HG03354 (cell line): Measurements from ENCODE around the gene IGSF8.
"Not testable (repeated sequence)": the region's sequence is repeated elsewhere in the genome, so short reads cannot be mapped to it uniquely, and the experiment has no call there.

Experiments
- ATAC-seq: cut with Tn5 transposase; IDR thresholded peaks from one replicate; pipeline ENCODE4 v1.9.1; 2021; ENCODE audit warnings: mild to moderate bottlenecking; ENCODE audit not compliant: unreplicated experiment, poor library complexity, severe bottlenecking

Gene IGSF8

GRCh38 chr1:160075836-160076235 lies 22.6 kb downstream of the IGSF8 start:
- no peak for ATAC-seq

GRCh38 chr1:160074865-160075264 lies 23.6 kb downstream of the IGSF8 start:
- no peak for ATAC-seq

DNA sequence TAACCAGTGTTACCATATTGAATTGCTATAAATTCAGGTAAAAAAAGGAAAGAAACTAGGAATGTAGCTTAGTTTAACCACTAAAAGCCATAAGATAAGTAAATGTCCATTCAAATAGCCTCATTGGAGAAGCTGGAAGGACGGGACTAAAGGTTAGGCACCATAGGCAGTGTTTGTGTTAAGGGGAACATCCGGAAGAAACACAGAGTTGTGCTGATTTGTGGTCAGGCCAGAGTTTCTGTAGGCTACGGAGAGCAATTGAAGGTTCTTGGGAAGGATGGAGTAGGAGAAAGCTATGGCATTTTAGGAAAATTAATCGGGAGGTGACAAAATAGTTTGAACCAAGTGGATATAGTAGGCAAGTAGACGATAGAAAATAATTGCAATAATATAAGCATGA lies 27.1 kb downstream of the IGSF8 start:
- no peak for ATAC-seq

- ATAC-seq = peak; percentile 49
These were observed 27.9 kb downstream of the IGSF8 start for GRCh38 chr1:160070243-160071163.

- no peak for ATAC-seq
These were observed 28.8 kb downstream of the IGSF8 start, which contains the start of gene KCNJ10 for GRCh38 chr1:160069460-160070231. KCNJ10 (minus strand) TSS chr1:160070160; CDS start chr1:160042532, 27,628 bp downstream.

DNA sequence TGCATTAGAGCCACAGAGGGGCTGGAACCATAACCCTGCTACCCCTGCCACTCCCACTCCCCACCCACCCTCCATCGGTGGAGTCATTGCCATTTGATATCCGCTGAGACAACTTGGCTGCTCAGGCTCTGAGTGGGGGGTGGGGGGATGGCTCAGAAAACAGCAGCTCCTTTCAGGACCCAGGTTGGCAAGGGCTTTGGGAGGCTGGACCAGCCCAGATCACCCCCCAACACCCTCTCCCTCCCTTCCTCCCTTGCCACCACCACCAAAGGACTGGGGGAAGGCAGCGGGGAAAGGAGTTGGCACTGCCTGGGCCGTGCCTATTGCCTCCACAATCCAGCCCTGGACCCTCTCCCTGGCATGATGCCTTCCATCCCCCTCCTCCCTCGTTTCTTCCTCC lies 30.2 kb downstream of the IGSF8 start:
- no peak for ATAC-seq

GRCh38 chr1:160066829-160067745 lies 31.3 kb downstream of the IGSF8 start:
- no peak for ATAC-seq

DNA sequence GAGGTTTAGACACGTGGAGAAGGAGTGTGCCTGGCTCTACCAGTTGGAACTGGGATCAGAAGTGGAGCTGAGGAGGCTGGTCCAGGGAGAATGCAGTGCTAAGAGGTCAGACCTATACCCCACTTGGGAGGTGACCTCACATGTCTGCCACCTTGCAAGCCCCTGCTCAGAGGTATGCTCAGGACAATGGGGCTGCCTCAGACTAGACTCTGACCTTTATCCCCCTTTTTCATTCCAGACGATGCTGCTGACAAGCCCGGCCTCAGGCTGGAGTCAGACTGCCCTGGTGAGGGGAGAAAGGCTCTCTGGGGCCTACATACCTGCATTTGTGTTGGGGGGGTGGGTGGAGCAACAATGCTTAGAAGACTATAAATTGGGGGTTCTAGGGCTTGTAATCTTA lies 33.7 kb downstream of the IGSF8 start:
- no peak for ATAC-seq

GRCh38 chr1:160064164-160064563 lies 34.3 kb downstream of the IGSF8 start:
- no peak for ATAC-seq

DNA sequence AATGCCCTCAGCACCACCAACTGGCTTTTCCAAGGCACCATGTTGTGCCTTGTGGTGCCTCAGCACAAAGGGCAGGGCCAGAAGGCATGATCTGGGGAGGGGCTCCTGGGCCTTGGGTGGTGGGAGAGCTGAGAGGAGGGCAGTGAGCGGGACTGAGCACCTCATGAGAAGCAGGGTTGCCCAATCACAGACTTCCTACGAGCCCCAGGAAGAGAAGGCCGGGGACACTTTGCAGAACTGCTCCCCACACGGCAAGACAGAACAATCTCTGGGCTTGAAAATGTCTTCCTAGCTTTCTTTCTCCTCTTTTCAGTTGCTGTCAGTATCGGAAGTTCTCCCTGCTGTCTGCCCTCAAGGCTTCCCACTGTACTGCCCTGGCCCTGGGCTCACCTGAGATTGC lies 35.2 kb downstream of the IGSF8 start:
- no peak for ATAC-seq

- ATAC-seq = no peak
These were observed 36.2 kb downstream of the IGSF8 start for GRCh38 chr1:160062230-160062532.

DNA sequence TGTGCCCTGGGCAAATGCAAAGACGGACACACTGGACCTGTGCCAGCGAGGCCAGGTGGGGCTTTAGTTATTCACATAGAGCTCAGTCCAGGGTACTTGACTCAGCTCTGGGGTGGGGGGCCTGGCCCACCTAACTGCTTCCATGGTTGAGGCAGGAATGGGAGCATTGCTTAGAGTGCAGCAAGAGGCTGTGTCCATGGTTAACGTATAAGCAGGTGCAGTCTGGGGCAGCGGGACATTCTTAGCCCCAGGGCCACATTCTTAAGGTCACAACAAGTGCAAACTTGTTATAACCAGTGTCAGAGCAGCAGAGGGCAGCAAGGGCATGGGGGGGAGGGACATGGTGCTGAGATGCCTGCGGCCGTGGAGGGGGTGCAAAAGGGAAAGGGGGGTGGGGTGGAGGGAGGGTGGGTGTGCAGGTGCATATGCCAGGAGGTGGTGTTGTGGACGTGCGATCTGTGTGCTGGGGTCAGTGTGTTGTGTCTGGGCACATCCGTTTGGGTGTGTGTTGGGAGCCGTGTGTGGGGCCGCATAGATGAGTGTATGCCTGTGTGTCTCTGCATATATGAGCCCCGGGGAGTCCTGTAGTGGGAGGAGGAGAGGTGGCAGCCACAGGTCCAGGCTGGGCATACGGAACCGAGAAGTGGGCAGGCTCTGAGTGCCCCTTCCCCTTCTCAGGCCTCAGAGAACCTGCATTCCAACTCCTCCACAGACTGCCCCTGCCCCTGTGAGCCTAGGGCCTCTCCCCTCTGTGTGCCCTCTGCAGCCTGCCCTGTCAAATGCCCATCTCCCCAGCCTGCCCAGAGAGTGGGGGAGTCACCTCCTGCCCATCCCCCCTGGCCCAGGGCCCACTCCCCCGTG lies 36.8 kb downstream of the IGSF8 start:
- no peak for ATAC-seq

DNA sequence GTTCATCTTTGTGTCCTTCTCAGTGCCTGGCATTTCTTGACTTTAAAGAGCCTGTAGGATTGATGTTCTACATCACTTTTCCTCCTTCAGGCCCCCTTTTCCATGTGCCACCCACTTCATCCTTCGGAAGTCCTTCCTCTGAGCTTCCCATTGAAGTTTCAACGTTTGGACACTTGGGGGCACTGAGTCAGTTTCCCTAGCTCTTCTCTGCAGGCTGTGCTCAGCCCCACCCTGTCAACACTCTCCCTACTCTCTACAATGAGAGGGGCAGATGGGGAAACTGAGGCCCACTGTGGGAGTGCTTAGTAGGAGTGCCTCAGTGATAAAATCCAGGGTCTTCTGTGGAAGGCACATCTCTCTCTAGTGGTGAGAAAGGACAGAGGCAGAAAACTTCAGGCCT lies 40.3 kb downstream of the IGSF8 start:
- ATAC-seq = no peak

GRCh38 chr1:160056648-160057169 lies 41.7 kb downstream of the IGSF8 start:
- ATAC-seq = no peak

GRCh38 chr1:160053548-160054365 lies 44.7 kb downstream of the IGSF8 start:
- ATAC-seq = no peak

- ATAC-seq = no peak
These were observed 45.5 kb downstream of the IGSF8 start for GRCh38 chr1:160052936-160053335.

DNA sequence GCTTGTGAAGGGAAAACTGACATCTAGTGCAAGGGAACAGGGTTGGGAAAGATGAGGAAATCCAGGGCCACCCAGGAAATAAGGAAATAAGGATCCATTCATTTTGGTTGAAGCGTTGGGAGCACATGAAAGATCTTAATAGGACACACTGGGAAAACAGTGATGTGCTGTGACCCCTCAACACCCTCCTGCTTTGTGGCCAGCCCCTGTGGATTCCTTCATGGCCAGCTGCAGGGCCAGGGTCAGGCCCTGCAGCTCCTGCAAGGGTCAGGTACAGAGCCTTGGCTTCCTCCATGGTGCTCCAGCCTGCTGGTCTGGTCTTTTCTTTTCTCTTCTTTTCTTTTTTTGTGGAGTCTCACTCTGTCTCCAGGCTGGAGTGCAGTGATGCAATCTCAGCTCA lies 47.8 kb downstream of the IGSF8 start:
- no peak for ATAC-seq

- ATAC-seq = not testable (repeated sequence)
These were observed 48.2 kb downstream of the IGSF8 start for GRCh38 chr1:160050182-160050581.
